ENCODE measurements around the gene AMMECR1.

DNA sequence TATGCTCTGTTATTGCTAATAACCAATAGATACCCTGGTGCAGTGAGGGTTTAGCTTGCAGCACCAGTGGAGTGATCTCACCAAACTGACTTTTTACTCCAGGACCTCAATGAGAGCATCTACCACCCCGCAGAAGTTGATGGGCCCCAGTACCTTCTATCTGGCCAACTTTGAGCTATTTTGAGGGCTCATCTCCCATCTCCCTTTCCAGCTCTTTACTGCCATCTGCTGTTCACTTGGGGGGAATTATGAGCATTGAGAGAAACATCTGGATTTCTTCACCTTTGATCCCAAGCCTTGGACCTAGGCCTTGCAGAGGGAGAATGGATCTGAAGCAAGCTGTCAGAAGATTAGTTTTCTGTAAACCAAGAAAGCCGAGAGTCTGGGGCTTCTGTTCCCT lies 171.4 kb downstream of the AMMECR1 start:
- TF ChIP-seq, protein P1, sequence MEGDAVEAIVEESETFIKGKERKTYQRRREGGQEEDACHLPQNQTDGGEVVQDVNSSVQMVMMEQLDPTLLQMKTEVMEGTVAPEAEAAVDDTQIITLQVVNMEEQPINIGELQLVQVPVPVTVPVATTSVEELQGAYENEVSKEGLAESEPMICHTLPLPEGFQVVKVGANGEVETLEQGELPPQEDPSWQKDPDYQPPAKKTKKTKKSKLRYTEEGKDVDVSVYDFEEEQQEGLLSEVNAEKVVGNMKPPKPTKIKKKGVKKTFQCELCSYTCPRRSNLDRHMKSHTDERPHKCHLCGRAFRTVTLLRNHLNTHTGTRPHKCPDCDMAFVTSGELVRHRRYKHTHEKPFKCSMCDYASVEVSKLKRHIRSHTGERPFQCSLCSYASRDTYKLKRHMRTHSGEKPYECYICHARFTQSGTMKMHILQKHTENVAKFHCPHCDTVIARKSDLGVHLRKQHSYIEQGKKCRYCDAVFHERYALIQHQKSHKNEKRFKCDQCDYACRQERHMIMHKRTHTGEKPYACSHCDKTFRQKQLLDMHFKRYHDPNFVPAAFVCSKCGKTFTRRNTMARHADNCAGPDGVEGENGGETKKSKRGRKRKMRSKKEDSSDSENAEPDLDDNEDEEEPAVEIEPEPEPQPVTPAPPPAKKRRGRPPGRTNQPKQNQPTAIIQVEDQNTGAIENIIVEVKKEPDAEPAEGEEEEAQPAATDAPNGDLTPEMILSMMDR (conservative IDR thresholded peaks at IDR 0.05; ENCODE audit: low read length): peak; percentile 61
- TF ChIP-seq EZH2phosphoT487 (IDR thresholded peaks at IDR 0.05; ENCODE audit: borderline replicate concordance): no peak

Measured in Loucy (cell line).